GM12865 (cell line): Measurements from ENCODE around the gene PFDN6.

Experiments used
- DNase-seq: peaks from one replicate; pipeline ENCODE4 v3.0.0; 2010; ENCODE audit warnings: low read depth
- H3K4me3 ChIP-seq: 2 replicates; pipeline ENCODE4 v1.5.1; 2011; ENCODE audit warnings: mild to moderate bottlenecking, low read depth, low read length, control low read depth
- CTCF ChIP-seq: IDR thresholded peaks from 2 replicates; pipeline ENCODE4 v1.5.1; 2011; ENCODE audit warnings: low read length, control low read depth, low read depth, inconsistent platforms; ENCODE audit not compliant: insufficient read depth; ENCODE audit errors: missing control alignments

PFDN6 gene

GRCh38 chr6:33298773-33299236, 9.4 kb downstream of the PFDN6 start, which contains the start of gene RGL2:
Gene RGL2 (minus strand): TSS chr6:33298942. CDS start chr6:33298610, 332 bp downstream.
- no peak for TF ChIP-seq CTCF
- peak within 1 kb of the TSS; percentile 78 for H3K4me3 ChIP-seq
- peak; percentile 76 for DNase-seq

GRCh38 chr6:33299237-33299944, 10.0 kb downstream of the PFDN6 start:
- TF ChIP-seq CTCF, result peak; percentile 60
- H3K4me3 ChIP-seq, result peak overlapping the region; percentile 78
- peak; percentile 97 for DNase-seq

GRCh38 chr6:33301877-33302276, 12.5 kb downstream of the PFDN6 start:
- no peak overlapping the region for H3K4me3 ChIP-seq
- no peak for TF ChIP-seq CTCF
- no peak for DNase-seq

- no peak for TF ChIP-seq CTCF
- no peak for DNase-seq
- no peak overlapping the region for H3K4me3 ChIP-seq
These were observed 14.8 kb downstream of the PFDN6 start for GRCh38 chr6:33304216-33304615.

GRCh38 chr6:33305052-33305451, 15.7 kb downstream of the PFDN6 start:
- DNase-seq, result no peak
- TF ChIP-seq CTCF, result no peak
- no peak overlapping the region for H3K4me3 ChIP-seq

GRCh38 chr6:33306356-33306755, 17.0 kb downstream of the PFDN6 start:
- no peak for DNase-seq
- H3K4me3 ChIP-seq, result no peak overlapping the region
- TF ChIP-seq CTCF, result no peak

- no peak for TF ChIP-seq CTCF
- peak overlapping the region; percentile 87 for H3K4me3 ChIP-seq
- peak; percentile 87 for DNase-seq
These were observed 23.1 kb downstream of the PFDN6 start for GRCh38 chr6:33312361-33313104.
